Measurements from ENCODE around the gene SUSD1.
"Not testable (repeated sequence)": the region's sequence is repeated elsewhere in the genome, so short reads cannot be mapped to it uniquely, and the experiment has no call there.

The SUSD1 gene

GRCh38 chr9:112129246-112129645 lies 45.9 kb downstream of the SUSD1 start:
- no peak for DNase-seq (ENCODE audit: low read depth)

- not testable (repeated sequence) for DNase-seq (ENCODE audit: low read depth)
These were observed 46.7 kb downstream of the SUSD1 start for GRCh38 chr9:112128399-112128798.

- DNase-seq (ENCODE audit: low read depth) = no peak
These were observed 47.8 kb downstream of the SUSD1 start for GRCh38 chr9:112127281-112127680.

- DNase-seq (ENCODE audit: low read depth) = no peak
These were observed 49.1 kb downstream of the SUSD1 start for GRCh38 chr9:112125951-112126388.

- no peak for DNase-seq (ENCODE audit: low read depth)
These were observed 50.9 kb downstream of the SUSD1 start for GRCh38 chr9:112124156-112124555.

- DNase-seq (ENCODE audit: low read depth) = no peak
These were observed 53.5 kb downstream of the SUSD1 start for GRCh38 chr9:112121633-112122032.

- no peak for DNase-seq (ENCODE audit: low read depth)
These were observed 54.6 kb downstream of the SUSD1 start for GRCh38 chr9:112120439-112120925.

GRCh38 chr9:112120030-112120341 lies 55.1 kb downstream of the SUSD1 start:
- DNase-seq (ENCODE audit: low read depth) = no peak

- no peak for DNase-seq (ENCODE audit: low read depth)
These were observed 55.7 kb downstream of the SUSD1 start for GRCh38 chr9:112119225-112120029.

GRCh38 chr9:112118009-112118408 lies 57.1 kb downstream of the SUSD1 start:
- DNase-seq (ENCODE audit: low read depth) = no peak

GRCh38 chr9:112115970-112116753 lies 58.9 kb downstream of the SUSD1 start:
- DNase-seq (ENCODE audit: low read depth) = no peak

GRCh38 chr9:112115109-112115508 lies 60.0 kb downstream of the SUSD1 start:
- no peak for DNase-seq (ENCODE audit: low read depth)

- DNase-seq (ENCODE audit: low read depth) = peak; percentile 6
These were observed 62.0 kb downstream of the SUSD1 start for GRCh38 chr9:112112941-112113681.

GRCh38 chr9:112112519-112112918 lies 62.6 kb downstream of the SUSD1 start:
- DNase-seq (ENCODE audit: low read depth) = peak; percentile 81

GRCh38 chr9:112111461-112111860 lies 63.6 kb downstream of the SUSD1 start:
- no peak for DNase-seq (ENCODE audit: low read depth)

GRCh38 chr9:112110777-112111113 lies 64.4 kb downstream of the SUSD1 start:
- DNase-seq (ENCODE audit: low read depth) = no peak

- no peak for DNase-seq (ENCODE audit: low read depth)
These were observed 64.9 kb downstream of the SUSD1 start for GRCh38 chr9:112110094-112110776.

- DNase-seq (ENCODE audit: low read depth) = no peak
These were observed 70.2 kb downstream of the SUSD1 start for GRCh38 chr9:112104901-112105300.

- no peak for DNase-seq (ENCODE audit: low read depth)
These were observed 70.7 kb downstream of the SUSD1 start for GRCh38 chr9:112104401-112104800.

- no peak for DNase-seq (ENCODE audit: low read depth)
These were observed 71.7 kb downstream of the SUSD1 start for GRCh38 chr9:112103405-112103804.

GRCh38 chr9:112097712-112098688 lies 77.1 kb downstream of the SUSD1 start:
- peak; percentile 34 for DNase-seq (ENCODE audit: low read depth)
